Left colon (tissue), 2 donors: ENCODE measurements around the gene ZNF132. TPM values are rescaled to one million over a fixed set of nuclear protein-coding genes. Genes with fewer than 3 reads are reported as not detected.
A peak's percentile ranks its signal among the peaks of the same experiment; 100 is the strongest.

Source experiments
- ATAC-seq: fragments of 200-7000 bp; cut with Tn5 transposase; one replicate; pipeline ENCODE4 v1.9.1; 2020; ENCODE audit warnings: mild to moderate bottlenecking, moderate library complexity
- DNase-seq, 2 donors: peaks; one replicate each; pipeline ENCODE4 v3.0.0-alpha.2; 2020
- intact Hi-C, 2 donors: fragments of 100-400 bp; cut with DNase I in 1 of 2; cut with micrococcal nuclease in 1 of 2; formaldehyde crosslinking; loops; one replicate each; pipeline versions ENCODE4 v1.11.2 to v1.14.0; 2022; cut with DNase I, micrococcal nuclease
- microRNA-seq, 2 donors: library from miRNA; unstranded; fragments of <30 nt; microRNA quantifications; one replicate each; pipeline versions ENCODE4 v1.1.0 to v1.2.0, GENCODE V29; 2020
- total RNA-seq, 2 donors: library from RNA; stranded (reverse); fragmentation: NEBNext Ultra II Directional; extraction: Animal tissue kit (Norgen Biotek cat#: 25700); gene quantifications; one replicate each; pipeline ENCODE4 v1.2.1, GENCODE V29; 2021
- donor health status: DM: no; HTN: no; CAD: no.
- donor health status: DM: yes; HTN: yes; CAD: no.

ZNF132 gene
- total RNA-seq, 2 donors from 2014 or later: 3.0 to 4.6 TPM

- DNase-seq (peak in 1 of 2 donors; percentile 36), ATAC-seq (peak; percentile 68)
Measured at GRCh38 chr19:58395220-58395978, 44.6 kb downstream of the ZNF132 start, which contains the start of gene RNF225. TSS of gene RNF225 (plus strand) at chr19:58395656. CDS start at chr19:58396090, 434 bp downstream.

DNA sequence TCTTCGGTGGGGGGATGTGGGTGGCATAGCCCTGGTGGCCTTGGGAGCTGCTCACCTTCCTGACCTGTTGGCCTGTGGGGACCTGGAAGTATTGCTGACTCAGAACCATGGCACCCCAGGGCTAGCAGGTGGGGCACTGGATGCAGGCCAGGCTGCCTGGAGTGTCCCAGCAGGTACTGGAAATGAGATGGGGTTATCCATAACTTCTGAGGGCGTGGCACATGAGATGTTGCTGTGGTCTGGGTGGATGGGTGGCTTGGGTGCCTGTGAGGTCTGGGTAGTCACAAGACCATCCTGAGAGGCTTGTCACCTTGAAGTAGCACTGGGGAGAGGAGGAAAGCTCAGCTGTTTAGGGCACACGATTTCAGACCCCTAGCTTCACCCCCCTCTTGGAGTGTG lies 45.1 kb downstream of the ZNF132 start:
- ATAC-seq: peak; percentile 3
- intact Hi-C loops: no loop called here
- no peak for DNase-seq

More at GRCh38 chr19:58395220-58395978, 44.6 kb downstream of the ZNF132 start, which contains the start of gene RNF225:
- intact Hi-C loops: no loop called here

DNA sequence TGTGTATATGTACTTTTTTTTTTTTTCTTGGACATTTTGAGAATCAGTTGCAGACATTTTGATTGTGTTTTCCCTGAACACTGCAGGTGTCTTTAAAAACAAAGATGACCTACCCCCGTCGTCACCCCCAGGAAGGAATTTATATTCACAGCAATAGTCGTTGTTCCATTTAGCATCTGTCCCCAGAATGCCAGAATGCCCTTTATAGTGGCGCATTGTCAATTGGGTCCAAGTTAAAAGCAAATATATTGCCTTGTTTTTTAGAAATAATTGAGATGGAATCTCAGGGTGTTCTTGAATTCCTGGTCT lies 46.3 kb downstream of the ZNF132 start:
- intact Hi-C loops: no loop called here
- ATAC-seq: no peak
- no peak for DNase-seq

DNA sequence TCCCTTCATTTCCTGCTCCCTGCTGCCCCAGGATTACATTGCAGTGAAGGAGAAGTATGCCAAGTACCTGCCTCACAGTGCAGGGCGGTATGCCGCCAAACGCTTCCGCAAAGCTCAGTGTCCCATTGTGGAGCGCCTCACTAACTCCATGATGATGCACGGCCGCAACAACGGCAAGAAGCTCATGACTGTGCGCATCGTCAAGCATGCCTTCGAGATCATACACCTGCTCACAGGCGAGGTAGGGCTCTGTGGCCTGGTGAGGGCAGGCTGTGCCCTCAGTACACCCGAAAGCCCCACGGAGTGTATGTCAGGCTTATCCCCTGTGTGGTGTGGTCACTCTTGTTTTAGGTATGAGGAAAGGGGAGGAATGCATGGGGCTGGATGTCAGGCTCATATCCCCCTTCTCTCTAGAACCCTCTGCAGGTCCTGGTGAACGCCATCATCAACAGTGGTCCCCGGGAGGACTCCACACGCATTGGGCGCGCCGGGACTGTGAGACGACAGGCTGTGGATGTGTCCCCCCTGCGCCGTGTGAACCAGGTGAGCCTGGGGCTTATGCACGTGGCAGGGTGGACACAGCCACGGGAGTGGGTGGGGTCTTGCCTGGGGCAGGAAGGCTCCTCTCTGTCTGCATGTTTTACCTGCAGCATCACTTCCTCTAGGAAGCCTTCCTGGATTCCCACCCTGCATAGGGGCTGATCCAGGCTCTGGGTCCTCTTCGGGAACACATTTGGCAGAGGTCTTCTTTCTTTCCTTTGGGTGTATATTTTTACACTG lies 46.8 kb downstream of the ZNF132 start:
- ATAC-seq: no peak
- no peak for DNase-seq
- intact Hi-C loops: no loop called here

GRCh38 chr19:58388175-58388526 lies 51.8 kb downstream of the ZNF132 start:
- DNase-seq (no peak), ATAC-seq (no peak)
- intact Hi-C loops: no loop called here

- intact Hi-C loops: no loop called here
- DNase-seq: peak in 1 of 2 donors; percentile 24
- no peak for ATAC-seq
Measured at GRCh38 chr19:58387338-58388174, 52.4 kb downstream of the ZNF132 start.

DNA sequence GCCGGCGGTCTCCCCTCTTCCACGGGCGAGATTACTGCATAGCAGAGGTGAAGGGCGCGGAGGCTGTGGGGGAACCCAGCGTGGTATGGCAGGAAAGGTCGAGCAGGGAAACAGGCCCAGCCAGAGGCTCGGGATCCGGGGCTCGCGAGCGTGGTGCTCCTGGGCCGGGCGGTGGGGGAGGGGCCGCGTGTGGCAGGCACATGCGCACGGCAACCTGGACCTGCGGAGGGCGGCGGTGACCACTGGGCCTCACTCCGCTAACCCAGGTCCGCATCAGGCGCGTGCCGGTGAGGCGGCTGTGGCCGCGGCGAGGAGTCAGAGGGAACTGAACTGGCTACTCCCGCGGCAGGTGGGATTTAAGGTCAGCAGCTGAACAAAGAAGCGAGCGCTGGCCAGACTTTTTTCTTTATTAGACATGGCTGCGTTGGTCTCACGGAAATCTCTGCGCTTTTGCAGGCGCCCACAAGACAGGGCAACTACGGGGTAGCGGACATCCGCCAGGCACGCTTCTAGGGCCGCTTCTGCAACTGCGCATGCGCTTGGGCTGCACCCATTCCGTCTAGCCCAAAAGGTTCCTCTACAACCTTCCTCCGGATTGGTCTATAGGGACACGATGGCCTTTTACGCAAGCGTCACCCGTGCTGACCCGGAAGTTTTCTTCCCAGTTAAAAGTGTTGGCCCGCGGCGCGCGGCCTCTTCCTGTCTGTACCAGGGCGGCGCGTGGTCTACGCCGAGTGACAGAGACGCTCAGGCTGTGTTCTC lies 53.2 kb downstream of the ZNF132 start, which contains the start of gene RPS5:
TSS of gene RPS5 (plus strand) at position 694 of the 762 bp plus-strand sequence. CDS start 869 bp downstream, outside the sequence.
- ATAC-seq: peak; percentile 93
- intact Hi-C loops: no loop called here
- peak; percentile 94 to 97 for DNase-seq

- DNase-seq: peak in 1 of 2 donors; percentile 30
- intact Hi-C loops: no loop called here
- ATAC-seq: peak; percentile 25
Measured at GRCh38 chr19:58385891-58386575, 53.9 kb downstream of the ZNF132 start.

GRCh38 chr19:58385313-58385890 lies 54.6 kb downstream of the ZNF132 start:
- intact Hi-C loops: no loop called here
- no peak for ATAC-seq
- no peak for DNase-seq

- no peak for ATAC-seq
- intact Hi-C loops: no loop called here
Measured at GRCh38 chr19:58382997-58383603, 56.9 kb downstream of the ZNF132 start.

More at GRCh38 chr19:58382997-58383603, 56.9 kb downstream of the ZNF132 start:
- no peak for DNase-seq

Small RNAs within 50 kb of the gene (microRNA-seq; reads per million reads assigned to microRNA genes)
- 0 to 6.8 reads per million in 2 donors for gene MIR4754

Other genes with a start within 250 kb of the ZNF132 start
- gene ZNF544, start 211.2 kb downstream of the ZNF132 start, total RNA-seq: 10 to 100 TPM; 17.6 to 29.9 TPM
- gene ZNF8, start 161.2 kb downstream of the ZNF132 start, total RNA-seq: 1 to 10 TPM; 3.5 to 4.1 TPM
- 10 to 100 TPM; 24.3 to 26.9 TPM for gene ERVK3-1, start 134.8 kb downstream of the ZNF132 start, total RNA-seq
- 1 to 10 TPM; 2.6 to 2.8 TPM for gene ZSCAN22, start 113.2 kb downstream of the ZNF132 start, total RNA-seq
- 1 to 10 TPM; 2.1 to 2.5 TPM for gene A1BG, start 86.7 kb downstream of the ZNF132 start, total RNA-seq
- 1 to 10 TPM in 1 of 2 donors, under 1 TPM in 1; 0.73 to 1.6 TPM for gene ZNF497, start 77.4 kb downstream of the ZNF132 start, total RNA-seq
- 1 to 10 TPM; 2.4 to 2.5 TPM for gene ZNF837, start 59.1 kb downstream of the ZNF132 start, total RNA-seq
- 100 to 1,000 TPM; 600 to 683 TPM for gene RPS5, start 52.9 kb downstream of the ZNF132 start, total RNA-seq
- not detected for gene RNF225, start 44.5 kb downstream of the ZNF132 start, total RNA-seq
- 1 to 10 TPM; 7.8 to 7.9 TPM for gene ZNF584, start 31.5 kb downstream of the ZNF132 start, total RNA-seq
- gene ZNF324B, start 11.5 kb upstream of the ZNF132 start, total RNA-seq: 1 to 10 TPM; 4.7 to 5.1 TPM
- 10 to 100 TPM; 11.6 to 14.0 TPM for gene ZNF324, start 26.9 kb upstream of the ZNF132 start, total RNA-seq
- gene ZNF446, start 36.2 kb upstream of the ZNF132 start, total RNA-seq: 10 to 100 TPM in 1 of 2 donors, 1 to 10 TPM in 1; 10.0 to 11.2 TPM
- 1 to 10 TPM; 2.8 to 4.6 TPM for gene SLC27A5, start 71.8 kb upstream of the ZNF132 start, total RNA-seq
- gene ZBTB45, start 79.7 kb upstream of the ZNF132 start, total RNA-seq: 10 to 100 TPM; 13.7 to 14.3 TPM
- gene TRIM28, start 103.9 kb upstream of the ZNF132 start, total RNA-seq: 100 to 1,000 TPM; 171 to 184 TPM
- 100 to 1,000 TPM; 204 to 215 TPM for gene CHMP2A, start 115.0 kb upstream of the ZNF132 start, total RNA-seq
- gene UBE2M, start 118.5 kb upstream of the ZNF132 start, total RNA-seq: 10 to 100 TPM; 55.8 to 70.4 TPM
- gene MZF1, start 133.2 kb upstream of the ZNF132 start, total RNA-seq: 10 to 100 TPM; 22.8 to 28.9 TPM